SHP77 treated with DMSO at 0.1 percent for 48 hours (cell line): ENCODE data around the gene COBL.
"Not testable (repeated sequence)": the region's sequence is repeated elsewhere in the genome, so short reads cannot be mapped to it uniquely, and the experiment has no call there.

ENCODE experiments used
- DNase-seq: peaks from one replicate; lab custom pipeline; 2025; lab: John Stamatoyannopoulos, UW

COBL gene

GRCh38 chr7:51230324-51230625 lies 86.3 kb downstream of the COBL start:
- no peak for DNase-seq

DNA sequence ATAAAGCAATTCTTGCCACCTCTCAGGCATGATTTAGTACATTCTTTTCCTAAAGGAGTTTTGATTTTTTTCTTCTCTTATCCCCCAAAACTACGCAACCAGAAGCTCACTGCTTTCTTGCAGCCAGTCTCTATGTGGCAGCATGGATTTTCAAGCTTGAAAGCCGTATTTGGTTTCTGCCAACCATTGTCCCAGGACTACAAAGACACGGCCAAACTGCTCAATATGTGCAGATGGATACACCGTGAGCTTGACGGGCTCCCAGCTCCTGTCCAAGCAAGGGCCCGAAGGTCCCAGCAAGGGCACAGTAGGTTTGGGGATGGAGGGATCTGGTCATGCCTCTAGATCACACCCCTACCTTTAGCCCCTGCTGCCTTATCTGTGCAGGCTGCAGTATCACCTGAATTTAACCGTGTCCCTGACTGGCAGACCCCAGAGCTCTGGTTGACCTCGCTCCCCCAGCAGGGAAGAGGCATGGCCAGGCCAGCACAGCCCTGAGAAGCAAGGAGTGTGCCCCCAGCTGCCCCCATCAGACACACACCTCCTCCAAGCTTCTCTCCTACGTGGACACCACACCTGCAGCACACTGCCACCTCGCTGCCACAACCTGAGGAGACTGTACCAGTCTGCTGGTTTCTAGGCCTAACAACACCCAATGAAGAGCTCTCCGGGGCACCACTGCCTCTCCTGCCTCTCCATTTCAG lies 86.8 kb downstream of the COBL start:
- no peak for DNase-seq

- no peak for DNase-seq
Observed at GRCh38 chr7:51229106-51229537, 87.5 kb downstream of the COBL start.

- no peak for DNase-seq
Observed at GRCh38 chr7:51228386-51228958, 88.1 kb downstream of the COBL start.

- no peak for DNase-seq
Observed at GRCh38 chr7:51227861-51228260, 88.7 kb downstream of the COBL start.

DNA sequence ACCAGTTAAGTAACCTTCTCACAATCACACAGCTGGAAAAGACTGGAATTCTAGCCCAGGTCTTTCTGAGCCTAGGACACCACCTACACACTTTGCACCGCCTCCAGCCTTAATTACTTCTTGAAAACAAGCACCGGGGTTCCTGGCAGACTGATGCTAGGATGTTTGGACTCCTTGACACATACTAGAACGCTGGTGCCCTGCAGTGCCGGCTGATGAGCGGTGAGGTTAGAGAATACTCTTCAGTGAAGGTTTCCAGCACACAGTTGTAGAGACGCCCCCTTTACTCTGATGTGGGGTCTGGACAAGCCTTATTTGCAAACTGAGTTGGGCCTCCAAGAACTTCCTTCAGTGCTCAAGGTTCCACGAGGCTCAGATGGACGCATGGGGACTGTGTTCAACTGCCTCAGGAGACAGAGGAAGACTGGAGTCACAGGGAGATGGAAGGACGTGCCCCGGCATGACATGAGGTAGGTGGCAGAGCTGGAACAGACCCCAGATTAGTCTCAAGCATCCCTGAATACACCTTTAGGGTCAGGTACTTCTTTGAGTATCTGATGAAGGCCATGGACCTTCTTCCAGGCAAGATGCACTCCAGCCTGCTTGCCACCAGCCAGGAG lies 89.6 kb downstream of the COBL start:
- DNase-seq = no peak

GRCh38 chr7:51226063-51226755 lies 90.4 kb downstream of the COBL start:
- DNase-seq = no peak

DNA sequence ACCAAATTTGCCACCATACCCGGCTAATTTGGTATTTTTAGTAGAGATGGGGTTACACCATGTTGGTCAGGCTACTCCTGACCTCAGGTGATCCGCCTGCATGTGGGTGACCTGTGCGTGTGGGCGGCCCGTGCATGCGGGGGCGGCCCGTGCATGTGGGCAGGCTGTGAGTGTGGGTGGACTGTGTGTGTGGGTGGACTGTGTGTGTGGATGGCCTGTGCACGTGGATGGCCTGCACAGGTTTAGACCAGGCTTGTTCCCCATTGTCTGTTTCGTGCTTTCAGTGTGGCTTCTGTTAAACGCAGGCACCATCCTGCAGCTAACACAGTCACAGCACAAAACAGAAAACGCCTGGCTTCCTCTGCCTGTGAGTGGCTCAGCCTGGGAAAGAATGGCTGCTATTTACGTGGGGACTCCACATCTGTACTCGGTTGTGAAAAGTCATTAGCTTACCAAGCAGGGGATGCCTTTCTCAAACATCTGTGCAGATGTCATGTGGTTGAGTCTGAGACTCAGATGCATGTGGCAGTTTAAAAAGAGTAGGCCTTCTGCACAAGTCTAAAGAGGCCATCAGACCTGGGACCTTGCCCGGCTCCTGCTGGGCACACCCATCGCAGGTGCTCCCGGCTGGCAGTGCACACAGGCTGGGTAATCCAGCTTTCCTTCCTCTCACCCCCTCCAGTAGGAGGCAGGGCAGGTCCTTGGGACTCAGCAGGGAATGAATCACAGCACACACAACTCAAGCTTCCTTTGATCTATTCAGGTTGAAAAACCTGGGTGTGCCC lies 91.6 kb downstream of the COBL start:
- no peak for DNase-seq

- no peak for DNase-seq
Observed at GRCh38 chr7:51223505-51223904, 93.1 kb downstream of the COBL start.

DNA sequence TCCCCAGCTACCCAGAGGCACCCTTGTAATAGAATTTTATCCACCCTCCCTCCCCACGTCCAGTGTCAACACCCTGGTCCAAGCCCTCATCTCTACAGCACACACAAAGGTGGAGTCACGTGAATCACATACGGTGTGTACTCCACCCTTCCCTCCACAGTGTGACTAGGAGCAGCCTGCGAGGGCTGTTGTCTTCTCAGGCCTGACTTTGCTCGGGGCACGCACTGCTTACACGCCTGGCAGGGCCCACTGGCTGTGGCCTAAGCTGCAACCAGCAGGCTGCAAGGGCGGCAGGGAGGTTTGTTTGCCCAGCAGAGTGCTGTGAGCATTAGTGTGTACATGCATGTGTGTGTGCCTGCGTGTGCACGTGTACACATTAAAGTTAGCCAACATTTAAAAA lies 93.7 kb downstream of the COBL start:
- no peak for DNase-seq

DNA sequence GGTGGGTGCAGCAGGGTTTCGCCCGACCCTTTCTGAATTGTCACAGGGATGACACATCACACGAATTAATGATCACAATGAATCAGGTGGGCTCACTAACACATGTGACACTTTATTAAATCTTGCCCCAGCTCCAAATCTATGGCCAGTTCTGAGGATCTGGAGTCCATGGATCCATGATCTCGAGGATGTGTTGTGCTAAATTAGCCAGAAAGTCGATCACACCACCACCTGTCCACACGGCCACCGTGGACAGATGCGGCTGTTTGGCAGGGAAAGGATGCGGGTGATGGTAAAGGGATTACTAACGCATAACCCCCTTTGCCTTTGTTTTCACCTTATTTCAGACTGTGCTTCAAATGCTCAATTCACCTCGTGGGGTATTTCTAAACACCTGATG lies 96.4 kb downstream of the COBL start:
- no peak for DNase-seq

GRCh38 chr7:51219261-51219988 lies 97.2 kb downstream of the COBL start:
- no peak for DNase-seq

- no peak for DNase-seq
Observed at GRCh38 chr7:51217804-51218203, 98.8 kb downstream of the COBL start.

GRCh38 chr7:51214098-51214497 lies 102.5 kb downstream of the COBL start:
- DNase-seq = no peak

GRCh38 chr7:51213618-51214017 lies 103.0 kb downstream of the COBL start:
- no peak for DNase-seq

DNA sequence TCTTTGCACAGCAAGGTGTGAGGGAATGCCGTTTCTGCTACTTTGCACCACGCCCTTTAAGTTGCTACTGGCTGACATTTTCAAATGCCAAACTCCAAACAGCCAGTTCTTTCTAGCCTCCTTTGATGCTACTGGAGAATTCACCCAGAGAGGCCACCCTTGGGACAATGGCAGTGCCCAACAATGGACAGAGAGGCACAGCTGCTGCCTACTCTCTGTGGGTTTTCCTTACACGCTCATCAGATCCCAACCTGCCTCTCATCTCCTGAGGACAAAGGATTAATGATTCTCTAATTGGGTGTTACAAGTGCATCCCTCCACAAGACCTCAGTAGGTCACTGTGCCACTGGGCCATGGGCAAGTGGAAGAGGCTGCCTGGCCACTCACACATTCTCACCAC lies 105.8 kb downstream of the COBL start:
- no peak for DNase-seq

DNA sequence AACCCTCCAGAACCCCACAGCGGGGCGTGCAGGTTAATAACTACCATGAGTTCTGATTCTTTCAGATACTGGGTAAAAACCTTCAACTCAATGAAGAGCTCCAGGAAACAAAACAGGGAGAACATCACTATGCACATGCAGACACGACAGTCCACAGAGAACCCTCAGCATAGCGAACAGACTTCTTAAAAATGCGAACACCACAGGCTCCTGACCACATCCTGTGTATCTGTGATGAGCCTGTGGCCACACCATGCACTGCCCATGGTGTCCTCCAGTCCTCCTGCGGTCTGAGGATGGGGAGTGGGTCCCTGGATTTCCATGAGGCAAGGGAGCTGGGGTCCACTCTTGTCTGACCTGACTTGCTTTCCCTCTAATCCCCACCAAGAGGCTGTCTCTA lies 107.2 kb downstream of the COBL start:
- no peak for DNase-seq

DNA sequence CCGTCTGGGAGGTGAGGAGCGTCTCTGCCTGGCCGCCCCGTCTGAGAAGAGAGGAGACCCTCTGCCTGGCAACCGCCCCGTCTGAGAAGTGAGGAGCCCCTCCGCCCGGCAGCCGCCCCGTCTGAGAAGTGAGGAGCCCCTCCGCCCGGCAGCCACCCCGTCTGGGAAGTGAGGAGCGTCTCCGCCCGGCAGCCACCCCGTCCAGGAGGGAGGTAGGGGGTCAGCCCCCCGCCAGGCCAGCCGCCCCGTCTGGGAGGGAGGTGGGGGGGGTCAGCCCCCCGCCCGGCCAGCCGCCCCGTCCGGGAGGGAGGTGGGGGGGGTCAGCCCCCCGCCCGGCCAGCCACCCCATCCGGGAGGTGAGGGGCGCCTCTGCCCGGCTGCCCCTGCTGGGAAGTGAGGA lies 108.5 kb downstream of the COBL start:
- DNase-seq = not testable (repeated sequence)

- no peak for DNase-seq
Observed at GRCh38 chr7:51198654-51199053, 118.0 kb downstream of the COBL start.

GRCh38 chr7:51190969-51191368 lies 125.6 kb downstream of the COBL start:
- no peak for DNase-seq

GRCh38 chr7:51189777-51190176 lies 126.8 kb downstream of the COBL start:
- DNase-seq = no peak

GRCh38 chr7:51188987-51189386 lies 127.6 kb downstream of the COBL start:
- no peak for DNase-seq
